Effector memory CD8-positive, alpha-beta T cell (primary cell): ENCODE data around the gene TSKU.
"Not testable (repeated sequence)": the region's sequence is repeated elsewhere in the genome, so short reads cannot be mapped to it uniquely, and the experiment has no call there.

Experiments
- ATAC-seq: fragments of 150-1000 bp; cut with Tn5 transposase; replicated peaks from 2 replicates; pipeline ENCODE4 v1.10.0; 2021; ENCODE audit warnings: mild to moderate bottlenecking, moderate library complexity
- DNase-seq, 3 experiments: peaks; one replicate each; pipeline ENCODE4 v3.0.0; 2021
- H3K27ac Mint-ChIP-seq, 2 donors: one replicate each; pipeline ENCODE4 v1.8.0; 2022; ENCODE audit warnings: mild to moderate bottlenecking in 2 of 2, mixed read lengths in 2 of 2, moderate library complexity in 2 of 2
- H3K27me3 Mint-ChIP-seq, 2 donors: one replicate each; pipeline ENCODE4 v1.8.0; 2022; ENCODE audit warnings: mixed read lengths in 2 of 2
- H3K36me3 Mint-ChIP-seq: one replicate; pipeline ENCODE4 v1.8.0; 2022; ENCODE audit warnings: mild to moderate bottlenecking, moderate library complexity, mixed read lengths; ENCODE audit not compliant: insufficient read depth
- H3K4me1 Mint-ChIP-seq, 2 donors: one replicate each; pipeline ENCODE4 v1.8.0; 2022; ENCODE audit warnings: low read depth in 2 of 2, mixed read lengths in 2 of 2
- H3K4me3 Mint-ChIP-seq, 2 donors: one replicate each; pipeline ENCODE4 v1.8.0; 2022; ENCODE audit warnings: mild to moderate bottlenecking in 2 of 2, mixed read lengths in 2 of 2, moderate library complexity in 2 of 2
- H3K9me3 Mint-ChIP-seq, 2 donors: one replicate each; pipeline ENCODE4 v1.8.0; 2022; ENCODE audit warnings: mixed read lengths in 2 of 2

The TSKU gene

DNA sequence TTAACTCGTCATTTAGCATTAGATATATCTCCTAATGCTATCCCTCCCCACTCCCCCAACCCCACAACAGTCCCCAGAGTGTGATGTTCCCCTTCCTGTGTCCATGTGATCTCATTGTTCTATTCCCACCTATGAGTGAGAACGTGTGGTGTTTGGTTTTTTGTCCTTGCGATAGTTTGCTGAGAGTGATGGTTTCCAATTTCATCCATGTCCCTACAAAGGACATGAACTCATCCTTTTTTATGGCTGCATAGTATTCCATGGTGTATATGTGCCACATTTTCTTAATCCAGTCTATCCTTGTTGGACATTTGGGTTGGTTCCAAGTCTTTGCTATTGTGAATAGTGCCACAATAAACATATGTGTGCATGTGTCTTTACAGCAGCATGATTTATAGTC is 43.4 kb downstream of the TSKU start:
- peaks cover 11 to 26% of the 10 kb centered on the region in 2 donors for H3K27me3 Mint-ChIP-seq
- not testable (repeated sequence) for H3K4me3 Mint-ChIP-seq, H3K9me3 Mint-ChIP-seq, H3K36me3 Mint-ChIP-seq, ATAC-seq, DNase-seq, H3K27ac Mint-ChIP-seq, H3K4me1 Mint-ChIP-seq

DNA sequence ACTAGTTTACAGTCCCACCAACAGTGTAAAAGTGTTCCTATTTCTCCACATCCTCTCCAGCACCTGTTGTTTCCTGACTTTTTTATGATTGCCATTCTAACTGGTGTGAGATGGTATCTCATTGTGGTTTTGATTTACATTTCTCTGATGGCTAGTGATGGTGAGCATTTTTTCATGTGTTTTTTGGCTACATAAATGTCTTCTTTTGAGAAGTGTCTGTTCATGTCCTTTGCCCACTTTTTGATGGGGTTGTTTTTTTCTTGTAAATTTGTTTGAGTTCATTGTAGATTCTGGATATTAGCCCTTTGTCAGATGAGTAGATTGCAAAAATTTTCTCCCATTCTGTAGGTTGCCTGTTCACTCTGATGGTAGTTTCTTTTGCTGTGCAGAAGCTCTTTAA is 43.8 kb downstream of the TSKU start:
- not testable (repeated sequence) for H3K4me1 Mint-ChIP-seq, ATAC-seq, H3K36me3 Mint-ChIP-seq, H3K9me3 Mint-ChIP-seq, H3K27ac Mint-ChIP-seq, H3K4me3 Mint-ChIP-seq, DNase-seq
- peaks cover 13 to 26% of the 10 kb centered on the region in 2 donors for H3K27me3 Mint-ChIP-seq

GRCh38 chr11:76830639-76831327 is 47.6 kb downstream of the TSKU start:
- Mint-ChIP-seq H3K36me3 (no peaks in the 10 kb centered on the region), H3K27me3 (peaks cover 26 to 38% of the 10 kb centered on the region in 2 donors), H3K9me3 (no peaks in the 10 kb centered on the region), H3K4me1 (no peaks in the 10 kb centered on the region), H3K27ac (no peak overlapping the region), H3K4me3 (no peak overlapping the region)
- DNase-seq (no peak), ATAC-seq (no peak)

DNA sequence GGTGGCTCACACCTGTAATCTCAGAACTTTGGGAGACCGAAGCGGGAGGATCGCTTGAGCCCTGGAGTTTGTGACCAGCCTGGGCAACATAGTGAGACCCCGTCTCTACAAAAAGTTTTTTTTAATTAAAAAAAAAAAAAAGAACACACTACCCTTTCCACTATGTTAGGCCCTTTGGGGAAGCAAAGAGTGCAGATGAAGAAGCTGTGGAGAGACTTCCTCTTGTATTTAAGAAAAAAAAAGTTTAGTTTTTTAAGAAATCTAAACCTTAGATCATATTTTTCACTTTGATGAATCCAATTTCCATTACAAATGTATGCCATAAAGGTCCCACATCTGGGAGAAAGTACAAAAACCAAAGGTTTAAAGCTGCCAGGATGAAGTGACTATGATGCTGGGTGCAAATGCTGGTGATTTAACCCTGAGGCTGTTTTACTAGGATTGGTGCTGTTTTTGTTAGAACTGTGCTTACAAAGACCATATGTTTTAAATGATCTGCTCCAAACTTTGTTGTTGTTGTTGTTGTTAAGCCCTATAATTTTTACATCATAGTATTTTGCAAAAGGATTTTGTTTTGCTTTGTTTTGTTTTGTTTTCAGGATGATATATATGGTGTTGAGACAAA is 48.6 kb downstream of the TSKU start:
- no peaks in the 10 kb centered on the region for H3K9me3 Mint-ChIP-seq
- H3K36me3 Mint-ChIP-seq, result no peaks in the 10 kb centered on the region
- DNase-seq (no peak), ATAC-seq (no peak)
- no peak overlapping the region for H3K4me3 Mint-ChIP-seq
- H3K27ac Mint-ChIP-seq, result no peak overlapping the region
- H3K4me1 Mint-ChIP-seq, result no peaks in the 10 kb centered on the region
- H3K27me3 Mint-ChIP-seq, result peaks cover 26 to 38% of the 10 kb centered on the region in 2 donors

- Mint-ChIP-seq H3K27me3 (peaks cover 26 to 38% of the 10 kb centered on the region in 2 donors), H3K4me3 (no peak overlapping the region), H3K27ac (no peak overlapping the region), H3K4me1 (no peaks in the 10 kb centered on the region), H3K36me3 (no peaks in the 10 kb centered on the region), H3K9me3 (no peaks in the 10 kb centered on the region)
- ATAC-seq (no peak), DNase-seq (no peak)
Observed at GRCh38 chr11:76832361-76832760, 49.2 kb downstream of the TSKU start.

- Mint-ChIP-seq H3K27ac (no peak overlapping the region), H3K27me3 (peaks cover 33 to 44% of the 10 kb centered on the region in 2 donors)
- no peak for ATAC-seq
Observed at GRCh38 chr11:76834151-76834550, 51.0 kb downstream of the TSKU start.

GRCh38 chr11:76835036-76835435 is 51.9 kb downstream of the TSKU start:
- H3K4me1 Mint-ChIP-seq, result no peaks in the 10 kb centered on the region
- H3K27ac Mint-ChIP-seq, result no peak overlapping the region
- peaks cover 39 to 42% of the 10 kb centered on the region in 2 donors for H3K27me3 Mint-ChIP-seq
- H3K36me3 Mint-ChIP-seq, result no peaks in the 10 kb centered on the region
- ATAC-seq (no peak), DNase-seq (no peak)
- H3K9me3 Mint-ChIP-seq, result no peaks in the 10 kb centered on the region
- H3K4me3 Mint-ChIP-seq, result no peak overlapping the region

More at GRCh38 chr11:76834151-76834550, 51.0 kb downstream of the TSKU start:
- Mint-ChIP-seq H3K36me3 (no peaks in the 10 kb centered on the region), H3K4me3 (no peak overlapping the region), H3K9me3 (no peaks in the 10 kb centered on the region), H3K4me1 (no peaks in the 10 kb centered on the region)
- DNase-seq, result no peak

DNA sequence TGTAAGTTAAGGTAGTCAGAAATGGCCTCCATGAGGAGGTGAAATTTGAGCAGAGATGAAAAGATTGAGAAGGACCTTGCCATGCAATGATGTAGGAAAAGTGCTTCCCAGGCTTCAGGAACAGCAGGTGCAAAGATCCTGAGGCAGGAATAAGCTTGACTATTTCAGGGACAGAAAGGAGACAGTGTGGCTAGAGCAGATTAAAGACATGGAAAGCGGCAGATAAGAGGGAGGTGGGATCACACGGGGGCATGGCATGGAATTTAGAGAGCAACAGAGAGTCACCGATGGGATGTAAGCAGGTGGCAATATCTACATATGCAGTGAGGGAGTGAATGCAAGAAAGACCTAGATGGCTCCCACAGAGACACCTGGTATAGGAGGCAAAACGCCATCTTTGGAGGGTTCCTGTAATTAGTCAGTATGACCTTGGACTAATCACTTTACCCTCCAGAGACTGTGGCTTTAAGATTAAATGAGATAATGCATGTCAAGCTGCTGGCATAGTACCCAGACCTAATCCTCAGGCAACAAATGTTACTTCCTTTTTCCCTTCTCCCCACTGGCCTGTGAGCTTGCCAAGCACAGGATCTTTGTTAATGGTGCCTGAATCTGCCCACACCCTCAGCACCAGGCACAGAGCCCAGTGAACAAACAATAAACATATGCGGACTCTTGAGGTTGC is 52.9 kb downstream of the TSKU start:
- peaks cover 32 to 36% of the 10 kb centered on the region in 2 donors for H3K27me3 Mint-ChIP-seq
- H3K9me3 Mint-ChIP-seq, result no peaks in the 10 kb centered on the region
- DNase-seq, result no peak
- no peak overlapping the region for H3K27ac Mint-ChIP-seq
- H3K4me3 Mint-ChIP-seq, result no peak overlapping the region
- H3K4me1 Mint-ChIP-seq, result no peaks in the 10 kb centered on the region
- no peak for ATAC-seq
- H3K36me3 Mint-ChIP-seq, result no peaks in the 10 kb centered on the region

DNA sequence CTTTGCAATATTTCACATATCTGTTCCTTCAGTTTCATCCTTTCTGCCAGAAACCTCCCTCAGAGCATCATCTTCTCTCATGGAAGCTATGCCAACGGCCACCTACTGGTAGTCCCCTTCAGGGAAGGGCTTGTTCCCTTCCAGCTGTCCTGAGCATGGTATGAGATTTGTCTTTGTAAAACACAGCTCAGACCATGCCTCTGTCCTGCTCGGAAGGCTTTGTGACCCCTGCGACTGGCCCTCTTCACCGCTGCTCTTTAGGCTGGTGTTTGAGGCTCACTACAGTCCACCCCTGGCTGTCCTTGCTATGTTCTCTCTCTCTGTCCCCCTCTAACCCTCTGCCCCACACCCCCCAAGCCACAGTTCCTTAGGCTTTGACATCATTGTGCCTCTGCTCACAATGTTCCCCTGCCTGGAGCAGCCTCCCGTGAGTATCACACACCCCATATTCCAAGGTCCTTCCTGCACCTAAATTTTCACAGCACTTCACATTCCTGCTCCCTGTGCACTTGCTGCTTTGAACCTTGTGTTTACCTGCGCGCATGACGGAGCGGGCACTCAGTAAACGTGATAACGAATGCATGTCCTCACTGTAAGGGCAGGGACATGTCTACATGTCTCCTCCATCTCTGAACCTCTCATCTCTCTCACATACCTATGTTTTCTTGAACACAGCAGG is 53.6 kb downstream of the TSKU start:
- Mint-ChIP-seq H3K4me3 (no peak overlapping the region), H3K27ac (no peak overlapping the region), H3K4me1 (no peaks in the 10 kb centered on the region), H3K9me3 (no peaks in the 10 kb centered on the region), H3K36me3 (no peaks in the 10 kb centered on the region), H3K27me3 (peaks cover 35 to 38% of the 10 kb centered on the region in 2 donors)
- ATAC-seq (no peak), DNase-seq (no peak)

- no peak overlapping the region for H3K4me3 Mint-ChIP-seq
- H3K9me3 Mint-ChIP-seq, result no peaks in the 10 kb centered on the region
- H3K27me3 Mint-ChIP-seq, result peaks cover 37 to 38% of the 10 kb centered on the region in 2 donors
- ATAC-seq, result no peak
- DNase-seq, result no peak
- no peaks in the 10 kb centered on the region for H3K4me1 Mint-ChIP-seq
- no peak overlapping the region for H3K27ac Mint-ChIP-seq
- H3K36me3 Mint-ChIP-seq, result no peaks in the 10 kb centered on the region
Observed at GRCh38 chr11:76837696-76838677, 54.8 kb downstream of the TSKU start.

DNA sequence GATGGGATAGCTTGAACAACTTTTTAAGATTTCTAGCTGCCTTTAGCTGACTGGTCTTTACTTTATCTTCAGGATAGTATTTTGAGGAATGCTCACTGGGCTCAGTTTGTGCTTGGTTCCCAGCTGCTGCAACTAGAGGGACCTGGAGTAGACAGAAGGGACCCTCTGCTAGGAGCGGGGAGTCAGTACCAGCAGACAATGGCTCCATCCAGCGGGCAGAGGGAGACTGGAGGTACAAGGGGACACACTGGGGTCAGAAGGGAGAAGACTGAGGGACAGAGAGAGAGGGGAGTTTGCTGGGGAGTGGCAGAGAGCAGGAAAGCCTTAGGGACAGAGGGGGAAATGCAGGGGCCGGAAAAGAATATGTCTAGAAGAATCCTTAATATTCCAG is 55.5 kb downstream of the TSKU start:
- H3K4me3 Mint-ChIP-seq, result no peak overlapping the region
- no peaks in the 10 kb centered on the region for H3K4me1 Mint-ChIP-seq
- no peak overlapping the region for H3K27ac Mint-ChIP-seq
- no peaks in the 10 kb centered on the region for H3K36me3 Mint-ChIP-seq
- no peak for DNase-seq
- ATAC-seq, result no peak
- H3K9me3 Mint-ChIP-seq, result no peaks in the 10 kb centered on the region
- peaks cover 34% of the 10 kb centered on the region in 2 donors for H3K27me3 Mint-ChIP-seq

DNA sequence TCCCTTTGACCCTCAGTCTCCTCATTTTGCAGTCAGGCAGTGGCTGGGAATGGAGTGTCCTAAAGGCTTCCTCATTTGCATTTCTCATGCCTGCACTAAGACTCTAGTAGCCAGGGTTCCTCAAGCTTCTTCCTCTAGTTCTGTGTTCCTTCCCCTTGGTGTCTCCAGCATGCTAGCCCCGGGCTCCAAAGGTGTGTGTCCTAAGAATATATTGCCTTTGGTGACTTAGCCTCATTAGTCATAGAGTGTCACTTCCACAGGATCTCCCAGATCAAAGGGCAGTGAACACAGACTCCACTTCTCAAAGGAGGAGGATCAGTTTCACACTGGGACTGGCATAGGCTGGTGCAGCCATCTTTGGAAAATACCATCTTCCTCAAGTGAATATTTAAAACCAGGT is 56.2 kb downstream of the TSKU start:
- no peak overlapping the region for H3K27ac Mint-ChIP-seq
- DNase-seq (no peak), ATAC-seq (no peak)
- no peaks in the 10 kb centered on the region for H3K36me3 Mint-ChIP-seq
- no peaks in the 10 kb centered on the region for H3K9me3 Mint-ChIP-seq
- H3K4me3 Mint-ChIP-seq, result no peak overlapping the region
- H3K27me3 Mint-ChIP-seq, result peaks cover 36 to 40% of the 10 kb centered on the region in 2 donors
- no peaks in the 10 kb centered on the region for H3K4me1 Mint-ChIP-seq
